Measurements from ENCODE around the gene GOLGA6L1.

Gene GOLGA6L1

GRCh38 chr15:23081271-23081670 lies 55.4 kb downstream of the GOLGA6L1 start:
- H3K4me3 ChIP-seq (ENCODE audit: low read depth, low read length): no peak overlapping the region
- no peak for DNase-seq (ENCODE audit: low read depth)
- no peak for TF ChIP-seq CTCF (conservative IDR thresholded peaks at IDR 0.05; ENCODE audit: low read depth, low read length)

- H3K4me3 ChIP-seq (ENCODE audit: low read depth, low read length): no peak overlapping the region
- no peak for DNase-seq (ENCODE audit: low read depth)
- no peak for TF ChIP-seq CTCF (conservative IDR thresholded peaks at IDR 0.05; ENCODE audit: low read depth, low read length)
Observed at GRCh38 chr15:23079766-23080165, 56.9 kb downstream of the GOLGA6L1 start.
